Sigmoid colon (tissue), 4 donors: Measurements from ENCODE around the gene SULT1A1.

Experiments used
- CTCF ChIP-seq, 4 experiments: fragments of 450-650 bp in 3 of 4; fragments of 200-600 bp in 1 of 4; IDR thresholded peaks; one replicate each; pipeline ENCODE4 v1.5.1; 2016 to 2019; ENCODE audit warnings: antibody characterized with exemption in 4 of 4, mild to moderate bottlenecking in 3 of 4, moderate library complexity in 2 of 4
- EP300 ChIP-seq, 4 donors: sonication (generic); formaldehyde crosslinking; IDR thresholded peaks; one replicate each; pipeline ENCODE4 v1.6.1; 2017; ENCODE audit warnings: antibody characterized with exemption in 4 of 4
- POLR2A ChIP-seq, 2 donors: fragments of 450-650 bp; IDR thresholded peaks; one replicate each; pipeline ENCODE4 v1.6.1; 2016; ENCODE audit warnings: antibody characterized with exemption in 2 of 2, mild to moderate bottlenecking in 2 of 2, moderate library complexity in 2 of 2
- POLR2AphosphoS5 ChIP-seq, 4 donors: sonication (generic); formaldehyde crosslinking; IDR thresholded peaks; one replicate each; pipeline ENCODE4 v1.6.1; 2017; ENCODE audit warnings: antibody characterized with exemption in 4 of 4

GRCh38 chr16:28616636-28617035, 6.8 kb upstream of the SULT1A1 start:
- TF ChIP-seq CTCF (IDR thresholded peaks at IDR 0.05), result no peak
- no peak for TF ChIP-seq POLR2A (IDR thresholded peaks at IDR 0.05)
- no peak for TF ChIP-seq EP300 (IDR thresholded peaks at IDR 0.05)
- no peak for TF ChIP-seq POLR2AphosphoS5 (IDR thresholded peaks at IDR 0.05)
